Endothelial cell of umbilical vein (primary cell): Measurements from ENCODE around the gene PLEKHJ1. TPM values are rescaled to one million over a fixed set of nuclear protein-coding genes. Genes with fewer than 3 reads are reported as not detected.

Source experiments
- BruUV-seq: library from RNA; stranded (reverse); fragments of 400-500 nt; replicated peaks from 2 replicates; lab custom pipeline; 2021; lab: Mats Ljungman, UMichigan
- CTCF ChIA-PET: fragments of 300-600, 350-600 bp; sonication (Branson Sonifier 250); formaldehyde crosslinking; loops from one replicate; lab custom pipeline; 2021; ENCODE audit warnings: antibody characterized with exemption, inconsistent platforms; lab: Charles Lee
- POLR2A ChIA-PET: fragments of 300-600, 350-600 bp; sonication (Branson Sonifier 250); formaldehyde crosslinking; loops from one replicate; lab custom pipeline; 2021; ENCODE audit warnings: antibody characterized with exemption, inconsistent platforms; lab: Charles Lee
- DNase-seq: peaks from one replicate; pipeline ENCODE4 v3.0.0-alpha.2; 2011; ENCODE audit warnings: low read depth, low spot score
- FAIRE-seq: peaks from 2 replicates; lab custom pipeline; 2011; peaks lifted over from hg19 to GRCh38; lab: Jason Lieb, UNC
- H2AFZ ChIP-seq: 2 replicates; pipeline ENCODE4 v1.6.0; 2012; ENCODE audit warnings: low read depth, low read length, control low read depth, inconsistent platforms
- H3K27ac ChIP-seq: 2 replicates; pipeline ENCODE4 v1.5.1; 2011; ENCODE audit warnings: low read depth, mild to moderate bottlenecking, control low read depth, low read length, moderate library complexity; ENCODE audit not compliant: insufficient read depth
- H3K27me3 ChIP-seq, 2 experiments: 2 replicates each; pipeline versions ENCODE4 v1.6.0 to v1.6.1; 2011; ENCODE audit warnings: low read length in 2 of 2, mixed read lengths in 1 of 2; ENCODE audit not compliant: control insufficient read depth in 2 of 2, insufficient read depth in 2 of 2
- H3K36me3 ChIP-seq, 2 experiments: 2 replicates in 1 of 2; 3 replicates in 1 of 2; pipeline ENCODE4 v1.5.1; 2011; ENCODE audit warnings: low read length in 2 of 2, mild to moderate bottlenecking in 1 of 2, moderate library complexity in 1 of 2; ENCODE audit not compliant: control insufficient read depth in 2 of 2, insufficient read depth in 2 of 2; ENCODE audit errors: extremely low read depth in 1 of 2
- H3K4me1 ChIP-seq: 3 replicates; pipeline ENCODE4 v1.5.1; 2011; ENCODE audit warnings: mild to moderate bottlenecking, low read length; ENCODE audit not compliant: control insufficient read depth, insufficient read depth; ENCODE audit errors: extremely low read depth
- H3K4me2 ChIP-seq: 2 replicates; pipeline ENCODE4 v1.6.1; 2011; ENCODE audit warnings: low read length, control low read depth, mixed read lengths; ENCODE audit not compliant: insufficient read depth
- H3K4me3 ChIP-seq, 3 experiments: fragments of 200-600 bp in 1 of 3; sonication (generic), shearing (Covaris generic) in 1 of 3; replicated peaks in 1 of 3; 2 replicates each; pipeline ENCODE4 v1.5.1; 2011 to 2016; ENCODE audit warnings: control low read depth in 3 of 3, low read length in 3 of 3, mild to moderate bottlenecking in 2 of 3, inconsistent platforms in 1 of 3, low read depth in 1 of 3, moderate library complexity in 1 of 3; ENCODE audit not compliant: insufficient read depth in 1 of 3
- H3K79me2 ChIP-seq: 2 replicates; pipeline ENCODE4 v1.6.0; 2012; ENCODE audit warnings: low read length, inconsistent platforms; ENCODE audit not compliant: control insufficient read depth, insufficient read depth
- H3K9ac ChIP-seq: replicated peaks from 2 replicates; pipeline ENCODE3; 2011; ENCODE audit warnings: low read length, control low read depth; ENCODE audit not compliant: insufficient read depth; ENCODE audit errors: extremely low read depth
- H3K9me1 ChIP-seq: replicated peaks from 3 replicates; pipeline ENCODE4 v1.6.0; 2011; ENCODE audit warnings: mild to moderate bottlenecking, low read length; ENCODE audit not compliant: control insufficient read depth, insufficient read depth; ENCODE audit errors: extremely low read depth
- H3K9me3 ChIP-seq: replicated peaks from 2 replicates; pipeline ENCODE4 v1.5.1; 2012; ENCODE audit warnings: low read length, inconsistent platforms; ENCODE audit not compliant: control insufficient read depth, insufficient read depth
- H4K20me1 ChIP-seq: replicated peaks from 2 replicates; pipeline ENCODE3; 2011; ENCODE audit warnings: mild to moderate bottlenecking, low read length; ENCODE audit not compliant: control insufficient read depth, insufficient read depth; ENCODE audit errors: extremely low read depth
- CTCF ChIP-seq, 2 donors: IDR thresholded peaks; 1 replicate in 1 of 2; 2 replicates in 1 of 2; pipeline ENCODE4 v1.5.1; 2011; ENCODE audit warnings: low read length in 2 of 2, mild to moderate bottlenecking in 2 of 2, moderate library complexity in 2 of 2, control low read depth in 1 of 2, inconsistent platforms in 1 of 2, low read depth in 1 of 2; ENCODE audit not compliant: insufficient read depth in 1 of 2; ENCODE audit errors: extremely low read depth in 1 of 2
- EZH2 ChIP-seq: IDR thresholded peaks from 2 replicates; pipeline ENCODE4 v1.6.1; 2012; ENCODE audit warnings: borderline replicate concordance, low read depth, mild to moderate bottlenecking, moderate library complexity, low read length, inconsistent platforms; ENCODE audit not compliant: severe bottlenecking
- FOS ChIP-seq: IDR thresholded peaks from 2 replicates; pipeline ENCODE4 v1.6.1; 2011; ENCODE audit warnings: mild to moderate bottlenecking, low read length, moderate library complexity, borderline replicate concordance; ENCODE audit not compliant: insufficient read depth
- GATA2 ChIP-seq: IDR thresholded peaks from 2 replicates; pipeline ENCODE4 v1.7.0; 2011; ENCODE audit warnings: low read depth, mild to moderate bottlenecking, moderate library complexity, mixed read lengths, low read length; ENCODE audit not compliant: insufficient read length, insufficient read depth
- JUN ChIP-seq: IDR thresholded peaks from 2 replicates; pipeline ENCODE4 v1.6.1; 2011; ENCODE audit warnings: borderline replicate concordance, low read depth; ENCODE audit not compliant: insufficient read length, insufficient read depth
- MAX ChIP-seq: IDR thresholded peaks from 2 replicates; pipeline ENCODE4 v1.6.1; 2011; ENCODE audit not compliant: insufficient read depth, insufficient read length
- MYC ChIP-seq: IDR thresholded peaks from one replicate; pipeline ENCODE4 v1.6.1; 2011; ENCODE audit warnings: mild to moderate bottlenecking, low read depth, low read length
- POLR2A ChIP-seq: IDR thresholded peaks from 2 replicates; pipeline ENCODE4 v1.6.1; 2012; ENCODE audit warnings: low read depth, mild to moderate bottlenecking, control low read depth, low read length
- POLR2AphosphoS5 ChIP-seq: IDR thresholded peaks from 2 replicates; pipeline ENCODE4 v1.6.1; 2012; ENCODE audit warnings: low read depth, mild to moderate bottlenecking, control low read depth, low read length, moderate library complexity; ENCODE audit not compliant: insufficient read depth
- dilution Hi-C: fragments of 300-500 bp; cut with MboI; formaldehyde crosslinking; loops from one replicate; pipeline ENCODE4 v1.15.0; 2019; ENCODE audit warnings: low sequenced_read_pairs; ENCODE audit not compliant: extremely low pct_ligation_motif_present
- intact Hi-C: fragments of 100-400 bp; cut with micrococcal nuclease; formaldehyde crosslinking; loops from one replicate; pipeline ENCODE4 v1.10.0; 2022
- polyA plus RNA-seq, 4 experiments: library from polyadenylated mRNA; depleted of rRNA in 3 of 4; stranded (reverse) in 3 of 4; unstranded in 1 of 4; fragments of >200 nt; gene quantifications; 2 replicates each; pipeline versions ENCODE4 v1.2.1 to v1.2.3, GENCODE V29; 2011 to 2012; ENCODE audit warnings: missing spikeins in 1 of 4
- total RNA-seq: library from RNA; stranded (reverse); gene quantifications from 2 replicates; pipeline ENCODE4 v1.2.3, GENCODE V29; 2021

The PLEKHJ1 gene
- total and polyA plus RNA-seq, 2 donors (not counting 3 experiments of a cell fraction or from before 2014, with no cell fraction given): 82.4 to 115 TPM

DNA sequence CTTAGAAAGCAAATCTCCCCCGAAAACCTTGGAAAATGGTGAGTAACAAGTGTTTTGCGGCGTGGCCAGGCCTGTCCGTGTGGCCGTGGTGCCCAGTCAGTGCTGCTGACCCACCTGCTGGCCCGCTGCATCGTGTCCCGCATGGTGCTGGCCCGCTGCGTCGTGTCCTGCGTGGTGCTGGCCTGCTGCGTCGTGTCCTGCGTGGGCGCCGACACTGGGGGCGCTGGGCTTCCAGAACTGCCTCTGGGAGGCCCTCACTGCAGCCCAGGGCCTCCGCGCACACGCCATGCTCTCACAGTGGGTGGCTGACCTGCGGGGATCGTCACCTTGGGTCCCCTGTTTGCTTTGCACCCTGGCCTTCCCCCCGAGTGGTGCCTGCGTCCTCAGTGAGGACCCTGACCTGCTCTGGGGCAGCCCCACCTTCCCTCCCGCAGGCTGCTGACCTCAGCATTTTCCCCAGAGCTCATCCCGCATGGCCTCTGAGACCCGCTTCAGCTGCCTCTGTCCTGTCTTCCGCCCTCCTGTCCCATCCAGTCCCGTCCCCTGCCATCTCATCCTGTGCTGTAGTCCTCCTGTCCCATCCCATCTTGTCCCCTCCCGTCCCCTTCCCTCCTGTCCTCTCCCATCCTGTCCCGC, 10.6 kb downstream of the PLEKHJ1 start:
- no peaks in the 10 kb centered on the region for H3K9me1 ChIP-seq
- TF ChIP-seq CTCF (IDR thresholded peaks at IDR 0.05; ENCODE audit: extremely low read depth in 1 of 2, insufficient read depth in 1 of 2, low read depth in 1 of 2, low read length in 2 of 2) (no peak), MYC (no peak), POLR2A (no peak), JUN (no peak), GATA2 (no peak), MAX (no peak), FOS (no peak), EZH2 (no peak), POLR2AphosphoS5 (no peak)
- no peaks in the 10 kb centered on the region for H3K4me1 ChIP-seq
- H3K9ac ChIP-seq: no peak overlapping the region
- H3K4me3 ChIP-seq: no peak overlapping the region
- H3K27ac ChIP-seq: no peak overlapping the region
- H3K9me3 ChIP-seq: no peaks in the 10 kb centered on the region
- ChIA-PET POLR2A (no interaction called here), CTCF (interaction anchor here (1.3 kb wide), 1 partner anchor 70 kb away, joined by 5 read pairs; no protein-coding TSS in a partner anchor)
- no TSS peak for BruUV-seq
- H3K4me2 ChIP-seq: no peak overlapping the region
- H3K36me3 ChIP-seq: peaks cover 2 to 26% of the 10 kb centered on the region in 2 experiments
- no peaks in the 10 kb centered on the region for H4K20me1 ChIP-seq
- no peak overlapping the region for H2AFZ ChIP-seq
- FAIRE-seq (no peak), DNase-seq (no peak)
- no peaks in the 10 kb centered on the region for H3K27me3 ChIP-seq
- intact Hi-C loops (no loop called here), dilution Hi-C loops (no loop called here)
- no peaks in the 10 kb centered on the region for H3K79me2 ChIP-seq
